SKM-1 (cell line): ENCODE measurements around the gene WASHC2C.
"Not testable (repeated sequence)": the region's sequence is repeated elsewhere in the genome, so short reads cannot be mapped to it uniquely, and the experiment has no call there.

Experiments
- DNase-seq: peaks from one replicate; lab custom pipeline; 2025; ENCODE audit not compliant: unreplicated experiment; lab: John Stamatoyannopoulos, UW

WASHC2C gene, protein sequence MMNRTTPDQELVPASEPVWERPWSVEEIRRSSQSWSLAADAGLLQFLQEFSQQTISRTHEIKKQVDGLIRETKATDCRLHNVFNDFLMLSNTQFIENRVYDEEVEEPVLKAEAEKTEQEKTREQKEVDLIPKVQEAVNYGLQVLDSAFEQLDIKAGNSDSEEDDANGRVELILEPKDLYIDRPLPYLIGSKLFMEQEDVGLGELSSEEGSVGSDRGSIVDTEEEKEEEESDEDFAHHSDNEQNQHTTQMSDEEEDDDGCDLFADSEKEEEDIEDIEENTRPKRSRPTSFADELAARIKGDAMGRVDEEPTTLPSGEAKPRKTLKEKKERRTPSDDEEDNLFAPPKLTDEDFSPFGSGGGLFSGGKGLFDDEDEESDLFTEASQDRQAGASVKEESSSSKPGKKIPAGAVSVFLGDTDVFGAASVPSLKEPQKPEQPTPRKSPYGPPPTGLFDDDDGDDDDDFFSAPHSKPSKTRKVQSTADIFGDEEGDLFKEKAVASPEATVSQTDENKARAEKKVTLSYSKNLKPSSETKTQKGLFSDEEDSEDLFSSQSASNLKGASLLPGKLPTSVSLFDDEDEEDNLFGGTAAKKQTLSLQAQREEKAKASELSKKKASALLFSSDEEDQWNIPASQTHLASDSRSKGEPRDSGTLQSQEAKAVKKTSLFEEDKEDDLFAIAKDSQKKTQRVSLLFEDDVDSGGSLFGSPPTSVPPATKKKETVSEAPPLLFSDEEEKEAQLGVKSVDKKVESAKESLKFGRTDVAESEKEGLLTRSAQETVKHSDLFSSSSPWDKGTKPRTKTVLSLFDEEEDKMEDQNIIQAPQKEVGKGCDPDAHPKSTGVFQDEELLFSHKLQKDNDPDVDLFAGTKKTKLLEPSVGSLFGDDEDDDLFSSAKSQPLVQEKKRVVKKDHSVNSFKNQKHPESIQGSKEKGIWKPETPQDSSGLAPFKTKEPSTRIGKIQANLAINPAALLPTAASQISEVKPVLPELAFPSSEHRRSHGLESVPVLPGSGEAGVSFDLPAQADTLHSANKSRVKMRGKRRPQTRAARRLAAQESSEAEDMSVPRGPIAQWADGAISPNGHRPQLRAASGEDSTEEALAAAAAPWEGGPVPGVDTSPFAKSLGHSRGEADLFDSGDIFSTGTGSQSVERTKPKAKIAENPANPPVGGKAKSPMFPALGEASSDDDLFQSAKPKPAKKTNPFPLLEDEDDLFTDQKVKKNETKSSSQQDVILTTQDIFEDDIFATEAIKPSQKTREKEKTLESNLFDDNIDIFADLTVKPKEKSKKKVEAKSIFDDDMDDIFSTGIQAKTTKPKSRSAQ (N-terminal part only)

DNA sequence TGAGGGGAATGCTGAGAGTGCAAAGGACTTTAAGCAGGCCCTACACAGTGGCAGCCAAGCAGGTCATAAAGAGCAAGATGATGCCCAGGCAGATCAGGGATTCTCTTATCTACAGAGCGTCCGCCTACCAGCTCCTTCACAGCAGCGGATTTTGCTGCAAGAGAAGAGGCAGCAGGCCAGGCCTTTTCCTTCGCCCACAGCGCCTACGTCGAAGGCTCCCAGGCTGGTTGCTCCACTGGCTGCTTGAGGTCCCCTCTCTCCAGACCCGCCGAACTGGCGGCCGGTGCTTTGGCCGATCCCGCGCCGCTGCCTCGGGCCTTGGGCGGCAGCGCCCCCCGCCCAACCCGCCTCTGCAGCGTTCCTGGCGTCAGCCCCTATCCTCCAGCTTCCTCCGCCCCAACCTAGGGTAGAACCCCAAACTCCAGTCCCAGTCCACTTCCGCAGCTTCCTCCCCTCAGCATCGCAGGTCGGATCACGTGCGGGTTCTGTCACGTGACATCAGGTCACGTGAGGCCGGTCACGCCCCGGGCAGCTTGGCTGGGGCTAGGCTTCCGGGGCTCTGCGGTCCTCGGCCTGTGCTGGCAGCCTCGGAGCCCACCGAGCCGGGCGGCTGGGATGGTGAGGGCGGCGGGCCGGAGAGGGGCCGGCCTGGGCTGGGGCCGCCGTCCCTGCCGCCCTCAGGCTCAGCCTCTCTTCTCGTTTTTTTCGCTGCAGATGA is at the start of gene WASHC2C:
Gene WASHC2C, plus strand, starts transcription at position 564 of the 718 bp plus-strand sequence. Its CDS starts 52 bp downstream, at position 616.
- peak; percentile 1 for DNase-seq

DNA sequence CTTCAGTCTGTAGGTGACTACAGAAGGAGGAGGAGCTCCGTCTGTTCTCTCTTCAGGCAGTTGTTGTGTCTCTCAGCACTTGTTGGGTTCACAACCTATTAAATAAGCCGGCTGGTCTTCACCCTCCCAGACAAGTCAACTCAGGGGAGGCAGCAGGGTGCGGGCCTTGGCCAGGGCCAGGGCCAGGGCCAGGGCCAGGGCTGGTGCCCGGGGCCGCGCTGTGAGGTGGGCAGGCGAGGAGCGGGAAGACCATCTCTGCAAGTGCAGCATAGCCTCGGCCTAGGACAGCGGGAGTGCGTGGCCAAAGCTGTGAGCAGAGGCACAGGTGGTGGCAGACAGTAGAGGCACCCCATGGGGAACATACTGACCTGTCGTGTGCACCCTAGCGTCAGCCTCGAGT is 48.6 kb upstream of the WASHC2C start:
- DNase-seq, result not testable (repeated sequence)

DNA sequence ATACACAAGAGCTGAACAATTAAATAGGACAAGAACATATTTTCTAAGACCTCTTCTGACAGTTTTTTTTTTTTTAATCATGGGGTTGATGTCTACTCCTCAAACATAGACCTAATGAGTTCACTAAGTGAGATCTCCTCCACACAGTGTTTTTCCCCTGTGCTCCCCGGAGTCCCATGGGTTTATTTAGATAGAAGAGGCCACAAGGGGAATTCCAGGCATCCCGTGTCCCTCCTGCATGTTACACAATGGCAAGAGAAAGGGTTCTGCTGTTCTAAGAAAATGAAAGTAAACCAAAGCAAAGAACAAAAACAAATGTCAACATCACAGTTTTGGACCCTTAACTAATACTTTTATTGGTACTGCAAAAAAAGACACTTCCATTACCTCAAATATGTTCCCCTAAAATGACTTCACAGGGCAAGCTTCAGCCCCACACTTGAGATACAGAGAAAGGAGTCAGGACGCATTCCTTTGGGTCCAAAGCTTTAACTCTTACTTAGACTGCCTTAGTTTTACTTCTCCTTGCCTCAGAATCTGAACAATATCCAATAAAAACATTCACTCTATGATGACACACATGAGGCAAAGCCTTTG is 16.8 kb upstream of the WASHC2C start:
- DNase-seq, result not testable (repeated sequence)

DNA sequence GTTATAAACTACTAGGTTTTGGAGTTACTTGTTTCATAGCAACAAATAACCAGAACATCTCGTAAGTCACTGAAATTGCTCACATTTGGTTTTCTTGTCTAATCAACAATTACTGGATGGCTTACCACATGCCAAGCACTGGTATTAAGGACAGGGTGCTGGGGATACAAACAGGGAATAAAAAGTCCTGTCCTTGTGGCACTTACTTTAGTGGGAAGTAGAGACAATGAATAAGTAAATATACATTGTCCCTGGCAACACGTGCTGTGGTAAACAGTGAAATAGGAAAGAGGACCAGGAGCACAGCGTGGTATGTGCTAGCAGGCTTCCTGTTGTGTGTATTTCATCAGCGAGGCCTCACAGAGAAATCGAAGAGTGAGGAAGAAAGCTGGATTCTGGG is 15.8 kb upstream of the WASHC2C start:
- not testable (repeated sequence) for DNase-seq

DNA sequence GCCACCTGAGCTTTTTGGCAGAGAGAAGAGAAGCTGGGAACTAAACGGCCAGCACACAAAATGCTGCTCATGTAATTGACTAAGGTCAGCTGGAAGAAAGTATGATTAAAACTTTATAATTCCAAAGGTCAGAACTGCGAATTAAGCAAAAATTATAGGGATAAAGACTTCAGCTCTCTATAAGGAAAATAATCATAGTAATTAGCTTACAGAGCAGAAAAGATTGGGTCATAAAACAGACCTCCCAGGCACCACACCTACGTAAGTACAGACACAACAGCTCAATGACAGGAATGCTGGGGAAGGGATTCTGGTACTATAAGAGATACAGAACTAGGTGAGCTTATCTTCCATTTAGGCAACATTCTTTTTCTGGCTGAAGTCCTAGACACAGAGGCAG is 10.0 kb upstream of the WASHC2C start:
- not testable (repeated sequence) for DNase-seq

DNA sequence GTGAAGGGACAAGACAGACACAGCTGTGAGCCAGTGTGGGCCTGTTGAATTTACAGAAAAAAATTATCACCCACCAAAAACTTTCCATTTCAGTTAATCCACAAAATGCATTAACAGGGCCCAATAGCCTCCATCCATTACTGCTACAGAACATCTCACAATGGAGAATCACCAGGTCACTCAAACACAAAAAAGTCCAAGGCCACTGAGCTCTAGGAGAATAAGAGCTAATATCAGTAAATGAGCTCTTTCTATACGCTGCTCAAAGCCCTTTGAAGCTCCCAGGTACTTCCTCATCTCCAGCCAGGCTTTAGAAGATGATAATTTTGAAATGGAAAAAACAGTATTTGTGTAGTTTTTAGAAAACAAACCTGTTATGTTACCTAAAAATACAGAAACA is 9.4 kb upstream of the WASHC2C start:
- DNase-seq, result not testable (repeated sequence)

DNA sequence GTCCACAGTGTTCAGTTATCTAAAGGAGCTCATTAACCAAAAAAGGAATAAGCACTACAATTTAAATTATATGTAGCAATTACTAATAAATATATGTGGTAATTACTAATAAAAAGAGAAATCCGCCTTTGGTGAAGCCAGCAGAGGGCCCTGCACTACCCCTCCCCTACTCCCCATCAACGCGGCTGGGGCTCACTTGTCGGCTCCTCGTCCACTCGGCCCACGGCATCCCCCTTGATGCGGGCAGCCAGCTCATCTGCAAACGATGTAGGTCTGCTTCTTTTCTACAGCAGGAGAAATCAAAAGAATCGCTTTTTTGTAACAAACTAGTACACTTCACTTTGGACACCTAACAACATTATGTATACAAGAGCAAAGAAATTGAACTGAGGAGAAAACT is 5.6 kb upstream of the WASHC2C start:
- DNase-seq, result not testable (repeated sequence)

DNA sequence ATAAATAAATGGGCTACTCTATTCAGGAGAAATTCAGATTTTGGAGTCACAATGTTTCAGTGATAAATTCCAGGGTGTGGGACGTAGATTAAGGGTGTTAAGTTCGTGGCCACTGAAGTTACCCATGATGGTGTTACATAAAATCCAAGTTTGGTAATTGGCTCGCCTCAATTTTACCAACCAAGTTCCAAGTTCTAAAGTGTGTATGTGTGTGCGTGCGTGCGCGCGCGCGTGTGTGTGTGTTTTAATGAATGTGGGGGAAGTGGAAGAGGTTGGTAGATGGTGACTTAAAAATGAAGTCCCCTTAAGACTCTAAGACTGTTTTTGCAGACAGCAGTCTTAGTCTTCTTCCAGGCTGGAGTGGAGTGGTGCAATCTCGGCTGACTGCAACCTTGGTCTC is 3.2 kb upstream of the WASHC2C start:
- DNase-seq, result not testable (repeated sequence)

DNA sequence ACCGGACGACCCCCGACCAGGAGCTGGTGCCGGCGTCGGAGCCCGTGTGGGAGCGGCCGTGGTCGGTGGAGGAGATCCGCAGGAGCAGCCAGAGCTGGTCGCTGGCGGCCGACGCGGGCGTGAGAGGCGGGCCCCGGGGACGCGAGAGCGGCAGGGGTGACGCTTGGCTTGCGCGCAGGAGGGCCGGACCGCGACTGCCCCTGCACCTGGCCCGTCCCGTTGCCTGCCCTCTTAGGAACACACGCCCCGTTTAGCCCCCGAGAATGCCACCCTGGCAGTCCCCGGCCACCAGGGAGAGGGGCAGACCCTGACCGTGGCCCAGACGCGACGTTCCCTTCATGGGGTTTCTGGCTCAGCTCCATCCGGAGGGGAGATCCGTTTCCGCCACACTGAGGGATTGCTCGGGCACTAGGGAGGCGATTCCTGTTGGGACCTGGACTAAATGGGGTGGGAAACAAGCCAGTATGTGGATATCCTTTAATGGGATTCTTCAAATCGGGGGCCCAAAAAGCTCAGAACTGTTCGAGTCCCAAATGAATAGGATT is 427 bp downstream of the WASHC2C start:
- not testable (repeated sequence) for DNase-seq

DNA sequence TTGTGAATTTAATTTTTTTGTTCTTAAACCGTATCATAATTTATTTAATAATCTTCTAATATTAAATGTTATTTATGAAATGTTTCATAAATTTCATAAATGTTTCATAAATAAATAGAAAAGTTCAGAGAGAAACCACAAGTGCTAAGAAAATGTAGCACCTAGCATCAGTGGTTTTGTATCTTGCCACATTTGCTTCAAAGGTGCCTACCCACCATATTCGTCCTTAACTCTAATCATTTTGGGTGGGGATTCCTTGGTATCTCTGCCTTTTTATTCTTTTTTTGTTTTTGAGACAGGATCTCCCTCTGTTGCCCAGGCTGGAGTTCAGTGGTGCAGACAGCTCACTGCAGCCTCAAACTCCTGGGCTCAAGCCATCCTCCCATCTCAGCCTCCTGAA is 7.4 kb downstream of the WASHC2C start:
- DNase-seq, result not testable (repeated sequence)

DNA sequence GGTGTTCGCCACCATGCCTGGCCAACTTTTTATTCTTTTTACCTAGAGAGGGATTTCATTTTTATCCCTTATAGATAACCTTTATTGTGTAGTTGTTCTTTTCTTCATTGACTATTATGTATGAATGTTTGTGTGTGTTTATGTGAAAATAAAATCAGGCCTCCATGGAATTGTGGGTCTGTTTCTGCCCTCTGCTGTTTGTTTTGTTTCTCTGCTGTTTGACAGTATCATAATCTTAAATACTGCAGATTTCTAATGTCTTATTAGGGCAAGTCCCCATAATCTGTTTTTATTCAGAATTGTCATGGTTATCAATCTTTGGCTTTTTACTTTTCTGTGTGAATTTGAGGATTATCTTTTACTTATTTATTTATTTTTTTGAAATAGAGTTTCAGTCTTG is 7.8 kb downstream of the WASHC2C start:
- DNase-seq, result not testable (repeated sequence)

DNA sequence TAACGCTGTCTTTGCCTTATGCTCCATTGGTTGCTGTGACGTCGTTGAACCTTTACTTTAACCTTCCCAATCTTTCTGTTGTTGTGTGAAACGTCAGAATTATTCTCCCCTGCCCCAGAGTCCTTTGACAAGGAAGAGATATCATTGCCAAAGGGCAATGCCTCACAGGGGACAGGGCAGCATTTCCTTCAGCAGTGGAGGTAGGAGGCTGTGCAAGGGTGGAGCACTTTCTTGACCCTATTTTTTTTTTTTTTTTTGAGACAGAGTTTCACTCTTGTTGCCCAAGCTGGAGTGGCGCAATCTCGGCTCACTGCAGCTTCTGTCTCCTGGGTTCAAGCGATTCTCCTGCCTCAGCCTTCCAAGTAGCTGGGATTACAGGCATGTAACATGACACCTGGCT is 14.5 kb downstream of the WASHC2C start:
- DNase-seq, result not testable (repeated sequence)

DNA sequence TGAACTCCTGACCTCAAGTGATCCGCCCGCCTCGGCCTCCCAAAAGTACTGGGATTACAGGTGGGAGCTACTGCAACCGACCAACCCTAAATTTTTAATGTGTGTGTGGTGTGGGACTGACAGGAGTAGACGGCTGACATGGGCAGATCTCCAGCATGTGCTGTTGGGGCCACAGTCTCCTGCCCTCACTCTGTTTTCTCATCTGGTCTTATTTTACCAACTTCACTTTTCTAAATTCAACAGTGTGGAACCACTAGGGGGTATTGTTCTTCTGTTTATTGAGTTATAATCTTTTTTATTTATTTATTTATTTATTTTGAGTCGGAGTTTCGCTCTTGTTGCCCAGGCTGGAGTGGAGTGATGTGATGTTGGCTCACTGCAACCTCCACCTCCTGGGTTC is 14.9 kb downstream of the WASHC2C start:
- DNase-seq, result not testable (repeated sequence)

DNA sequence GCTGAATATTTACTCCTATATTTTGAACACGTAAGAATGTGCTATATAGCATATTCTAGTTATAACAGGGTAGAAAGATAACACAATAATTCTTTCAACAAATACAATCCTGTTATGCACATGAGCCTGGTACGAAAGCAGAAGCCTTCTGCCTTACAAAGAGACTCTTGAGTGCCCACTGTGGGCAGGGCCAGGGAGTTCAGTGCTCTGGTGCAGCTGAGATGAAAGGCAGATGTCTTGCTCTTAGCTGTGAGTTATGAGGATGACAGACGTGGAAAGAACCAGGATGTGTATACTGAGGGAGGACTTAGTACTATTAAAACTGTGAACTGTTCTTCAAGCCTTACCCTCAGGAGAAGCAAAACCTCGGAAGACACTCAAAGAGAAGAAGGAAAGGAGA is 24.1 kb downstream of the WASHC2C start:
- not testable (repeated sequence) for DNase-seq

DNA sequence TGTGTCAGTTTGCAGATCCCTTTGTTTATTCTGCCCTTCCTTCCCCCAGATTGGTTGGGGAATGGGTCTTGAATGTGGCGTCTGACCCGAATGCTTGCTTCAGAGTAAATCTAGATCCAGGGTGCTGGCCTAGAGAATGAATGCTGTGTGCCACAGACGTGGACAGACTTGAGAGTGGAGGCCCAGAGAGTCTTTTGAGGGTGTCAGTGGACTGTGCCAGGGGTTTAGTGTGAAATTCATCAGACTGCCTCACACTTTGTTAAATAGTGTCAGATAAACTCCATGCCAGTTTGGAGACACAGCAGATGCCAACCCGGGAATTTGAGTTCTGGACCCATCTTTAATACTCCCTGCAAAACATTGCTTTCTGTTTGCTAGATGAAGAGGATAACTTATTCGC is 25.1 kb downstream of the WASHC2C start:
- not testable (repeated sequence) for DNase-seq

DNA sequence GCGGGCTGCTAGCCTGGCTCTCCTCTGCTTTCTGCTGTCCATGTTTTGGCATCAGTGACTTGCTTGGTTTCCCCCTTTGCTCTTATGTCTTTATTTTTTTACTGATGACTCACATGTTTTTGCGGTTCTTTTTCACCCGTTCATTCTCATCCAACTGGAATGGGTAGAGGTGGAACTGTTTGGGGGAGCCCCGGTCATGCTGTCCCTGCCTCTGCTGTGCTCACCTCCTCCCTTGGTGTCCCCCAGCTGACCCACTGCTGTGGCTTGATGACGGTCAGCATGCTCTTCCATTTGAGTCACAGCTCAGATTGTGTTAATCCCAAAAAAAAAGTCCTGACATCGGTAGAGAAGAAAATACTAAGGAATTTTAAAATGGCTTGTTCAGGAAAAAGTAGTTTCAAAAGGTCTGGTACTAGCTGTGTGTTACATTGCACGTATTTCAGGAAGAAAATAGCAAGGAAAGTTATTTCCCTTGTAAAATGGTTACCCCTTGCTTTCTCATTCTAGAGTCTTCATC is 27.0 kb downstream of the WASHC2C start:
- not testable (repeated sequence) for DNase-seq

DNA sequence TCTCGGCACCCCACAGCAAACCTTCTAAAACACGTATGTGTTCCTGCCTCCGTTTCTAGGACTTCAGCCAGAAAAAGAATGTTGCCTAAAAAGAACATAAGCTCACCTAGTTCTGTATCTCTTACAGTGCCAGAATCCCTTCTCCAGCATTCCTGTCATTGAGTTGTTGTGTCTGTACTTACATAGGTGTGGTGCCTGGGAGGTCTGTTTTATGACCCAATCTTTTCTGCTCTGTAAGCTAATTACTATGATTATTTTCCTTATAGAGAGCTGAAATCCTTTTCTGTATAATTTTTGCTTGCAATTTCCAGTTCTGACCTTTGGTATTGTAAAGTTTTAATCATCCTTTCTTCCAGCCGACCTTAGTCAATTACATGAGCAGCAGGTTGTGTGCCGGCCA is 28.0 kb downstream of the WASHC2C start:
- not testable (repeated sequence) for DNase-seq

DNA sequence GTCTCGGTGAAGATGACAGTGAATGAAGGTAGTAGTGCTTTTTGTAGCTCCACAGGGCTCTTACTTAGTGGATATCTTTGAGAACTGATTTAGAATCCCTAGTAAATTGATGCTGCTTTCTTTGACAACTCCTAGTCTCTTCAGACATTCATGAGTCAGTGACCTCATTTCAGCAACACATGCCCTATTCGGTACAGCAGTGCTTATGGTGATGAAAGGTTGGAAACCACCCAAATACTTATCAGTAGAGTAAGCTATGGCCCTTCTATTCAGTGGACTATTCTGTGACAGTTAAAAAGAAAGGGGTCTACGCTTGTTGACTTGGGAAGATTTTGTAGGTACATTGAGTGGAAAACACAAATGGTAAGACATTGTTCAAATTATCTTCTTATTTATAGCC is 29.0 kb downstream of the WASHC2C start:
- not testable (repeated sequence) for DNase-seq

DNA sequence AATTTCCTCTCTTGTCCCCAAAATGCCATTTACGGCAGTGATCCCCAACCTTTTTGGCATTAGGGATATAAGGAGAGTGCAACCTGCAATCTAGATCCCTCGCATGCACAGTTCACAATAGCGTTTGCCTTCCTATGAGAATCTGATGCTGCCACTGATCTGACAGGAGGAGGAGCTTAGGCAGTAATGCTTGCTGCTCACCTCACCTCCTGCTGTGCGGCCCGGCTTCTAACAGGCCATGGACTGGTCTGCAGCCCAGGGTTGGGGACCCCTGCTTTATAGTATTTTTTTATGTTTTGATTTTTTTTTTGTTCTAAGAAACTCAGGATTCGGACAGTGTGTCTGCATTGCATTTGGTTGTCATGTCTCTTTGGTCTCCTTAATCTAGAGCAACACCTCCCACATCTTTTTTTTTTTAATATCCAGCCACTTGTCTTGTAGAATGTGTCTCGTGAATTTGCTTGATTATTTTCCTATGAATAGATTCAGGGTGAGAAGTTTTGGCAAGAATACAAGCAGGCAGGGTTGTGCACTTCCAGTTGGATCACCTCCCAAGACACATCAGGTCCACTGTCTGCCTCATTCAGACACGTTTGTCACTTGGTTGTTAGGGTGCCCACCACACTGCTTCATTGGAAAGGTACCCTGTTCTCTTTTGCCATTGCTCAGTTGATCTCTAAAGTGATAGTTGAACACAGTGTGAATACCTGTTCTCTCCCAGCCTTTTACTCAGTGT is 30.8 kb downstream of the WASHC2C start:
- not testable (repeated sequence) for DNase-seq
